SK-N-SH treated with all-trans-retinoic acid at 6 μM for 48 hours (cell line): ENCODE measurements around the gene LRRC15.

Experiments used
- ATAC-seq: fragments of 200-7000 bp; cut with Tn5 transposase; 3 replicates; pipeline ENCODE4 v1.9.1; 2020; ENCODE audit warnings: mild to moderate bottlenecking, moderate library complexity
- ARNTL ChIP-seq: fragments of 450-650 bp; formaldehyde crosslinking; IDR thresholded peaks from 2 replicates; pipeline ENCODE4 v1.5.0; 2020; ENCODE audit warnings: low read depth, mild to moderate bottlenecking, moderate library complexity, borderline replicate concordance
- BACH2 ChIP-seq: fragments of 250-450 bp; sonication (Bioruptor Pico); IDR thresholded peaks from 2 replicates; pipeline ENCODE4 v1.9.0; 2021; ENCODE audit warnings: mild to moderate bottlenecking, borderline replicate concordance
- CREB5 ChIP-seq: fragments of 250-450 bp; sonication (Bioruptor Pico); IDR thresholded peaks from 2 replicates; pipeline ENCODE4 v1.5.1; 2020; ENCODE audit warnings: low read depth, mild to moderate bottlenecking, moderate library complexity
- CSDC2 ChIP-seq: fragments of 250-450 bp; sonication (Bioruptor Pico); IDR thresholded peaks from 2 replicates; pipeline ENCODE4 v1.5.0; 2020; ENCODE audit warnings: mild to moderate bottlenecking, moderate library complexity
- CSRNP3 ChIP-seq: fragments of 250-450 bp; sonication (Bioruptor Pico); IDR thresholded peaks from 2 replicates; pipeline ENCODE4 v1.5.1; 2021; ENCODE audit warnings: mild to moderate bottlenecking, moderate library complexity
- ESRRG ChIP-seq: fragments of 250-450 bp; sonication (Bioruptor Pico); IDR thresholded peaks from 2 replicates; pipeline ENCODE4 v1.6.1; 2021; ENCODE audit warnings: mild to moderate bottlenecking
- ISL1 ChIP-seq: fragments of 250-450 bp; sonication (Bioruptor Pico); IDR thresholded peaks from 2 replicates; pipeline ENCODE4 v2.1.2; 2022; ENCODE audit warnings: mild to moderate bottlenecking, moderate library complexity
- OSR1 ChIP-seq: fragments of 250-450 bp; sonication (Bioruptor Pico); IDR thresholded peaks from 2 replicates; pipeline ENCODE4 v1.8.0; 2022; ENCODE audit warnings: moderate library complexity, mild to moderate bottlenecking, inconsistent platforms
- POU6F1 ChIP-seq: fragments of 250-450 bp; sonication (Bioruptor Pico); IDR thresholded peaks from 2 replicates; pipeline ENCODE4 v1.8.0; 2021; ENCODE audit warnings: low read depth, mild to moderate bottlenecking, moderate library complexity, borderline replicate concordance
- PPARA ChIP-seq: fragments of 250-450 bp; sonication (Bioruptor Pico); IDR thresholded peaks from 2 replicates; pipeline ENCODE4 v1.5.0; 2020; ENCODE audit warnings: mild to moderate bottlenecking, borderline replicate concordance
- SNAI2 ChIP-seq: fragments of 250-450 bp; sonication (Bioruptor Pico); IDR thresholded peaks from 2 replicates; pipeline ENCODE4 v1.5.0; 2020; ENCODE audit warnings: mild to moderate bottlenecking, moderate library complexity
- TCF4 ChIP-seq: fragments of 250-450 bp; sonication (Bioruptor Pico); IDR thresholded peaks from 2 replicates; pipeline ENCODE4 v1.8.0; 2021; ENCODE audit warnings: mild to moderate bottlenecking, moderate library complexity, borderline replicate concordance
- TOX ChIP-seq: fragments of 250-450 bp; sonication (Bioruptor Pico); IDR thresholded peaks from 2 replicates; pipeline ENCODE4 v1.8.0; 2021; ENCODE audit warnings: mild to moderate bottlenecking, moderate library complexity, borderline replicate concordance
- TSHZ2 ChIP-seq: fragments of 250-450 bp; sonication (Bioruptor Pico); IDR thresholded peaks from 2 replicates; pipeline ENCODE4 v1.5.0; 2020; ENCODE audit warnings: mild to moderate bottlenecking, moderate library complexity
- ZC3H10 ChIP-seq: fragments of 250-450 bp; sonication (Bioruptor Pico); IDR thresholded peaks from 2 replicates; pipeline ENCODE4 v1.5.1; 2021; ENCODE audit warnings: mild to moderate bottlenecking, moderate library complexity
- ZFP3 ChIP-seq: fragments of 250-450 bp; sonication (Bioruptor Pico); IDR thresholded peaks from 2 replicates; pipeline ENCODE4 v1.5.0; 2020; ENCODE audit warnings: mild to moderate bottlenecking, moderate library complexity
- ZFP30 ChIP-seq: fragments of 450-650 bp; formaldehyde crosslinking; IDR thresholded peaks from 2 replicates; pipeline ENCODE4 v1.5.0; 2022; ENCODE audit warnings: mild to moderate bottlenecking, moderate library complexity
- ZNF565 ChIP-seq: fragments of 450-650 bp; formaldehyde crosslinking; conservative IDR thresholded peaks from 2 replicates; pipeline ENCODE4 v1.5.0; 2020; ENCODE audit warnings: low read depth, mild to moderate bottlenecking, moderate library complexity
- ZNF70 ChIP-seq: fragments of 450-650 bp; formaldehyde crosslinking; IDR thresholded peaks from 2 replicates; pipeline ENCODE4 v1.5.0; 2020; ENCODE audit warnings: mild to moderate bottlenecking, moderate library complexity
- ZNF8 ChIP-seq: fragments of 450-650 bp; formaldehyde crosslinking; IDR thresholded peaks from 2 replicates; pipeline ENCODE4 v1.5.0; 2020; ENCODE audit warnings: mild to moderate bottlenecking, moderate library complexity

The LRRC15 gene

GRCh38 chr3:194404365-194405140 lies 35.0 kb upstream of the LRRC15 start:
- TF ChIP-seq TCF4 (no peak), ZFP3 (CRISPR knock-in tag) (no peak), ISL1 (CRISPR knock-in tag) (no peak), SNAI2 (CRISPR knock-in tag) (no peak), OSR1 (no peak), ZFP30 (no peak), ZNF8 (CRISPR knock-in tag) (no peak), ARNTL (CRISPR knock-in tag) (no peak), TOX (no peak), PPARA (CRISPR knock-in tag) (no peak)
- peak; percentile 58; the same call in 2 of the 3 replicates for ATAC-seq

- no peak for ATAC-seq
Measured at GRCh38 chr3:194401868-194402329, 32.4 kb upstream of the LRRC15 start.

More at GRCh38 chr3:194401868-194402329, 32.4 kb upstream of the LRRC15 start:
- no peak for TF ChIP-seq OSR1
- no peak for TF ChIP-seq BACH2
- TF ChIP-seq ZFP3 (CRISPR knock-in tag): no peak
- TF ChIP-seq SNAI2 (CRISPR knock-in tag): no peak
- TF ChIP-seq ARNTL (CRISPR knock-in tag): no peak
- TF ChIP-seq TOX: no peak
- TF ChIP-seq PPARA (CRISPR knock-in tag): no peak
- TF ChIP-seq ISL1 (CRISPR knock-in tag): no peak
- TF ChIP-seq CSDC2: no peak
- no peak for TF ChIP-seq CREB5 (CRISPR knock-in tag)
- TF ChIP-seq ZC3H10 (CRISPR knock-in tag): no peak
- no peak for TF ChIP-seq ESRRG (CRISPR knock-in tag)
- TF ChIP-seq POU6F1 (CRISPR knock-in tag): no peak
- no peak for TF ChIP-seq TSHZ2 (CRISPR knock-in tag)
- no peak for TF ChIP-seq CSRNP3 (CRISPR knock-in tag)
- no peak for TF ChIP-seq ZNF8 (CRISPR knock-in tag)
- TF ChIP-seq ZNF70 (CRISPR knock-in tag): no peak
- TF ChIP-seq ZNF565 (CRISPR knock-in tag): no peak
- TF ChIP-seq, all 23 proteins: peak for 0
